Heart right ventricle (tissue), 16 donors: ENCODE data around the gene CD83. TPM values are rescaled to one million over a fixed set of nuclear protein-coding genes. Genes with fewer than 3 reads are reported as not detected.
"Not testable (repeated sequence)": the region's sequence is repeated elsewhere in the genome, so short reads cannot be mapped to it uniquely, and the experiment has no call there.

Experiments used
- ATAC-seq, 8 donors: fragments of 200-7000 bp; cut with Tn5 transposase; one replicate each; pipeline ENCODE4 v1.9.1; 2020; ENCODE audit warnings: mild to moderate bottlenecking in 8 of 8, moderate library complexity in 8 of 8, moderate number of reproducible peaks in 1 of 8
- DNase-seq, 2 donors: peaks; one replicate each; pipeline ENCODE4 v3.0.0-alpha.2; 2020
- H3K27ac ChIP-seq, 10 donors: fragments of 200-600 bp; sonication (generic) in 2 of 10; one replicate each; pipeline versions ENCODE4 v1.5.0 to v1.8.0; 2020 to 2022; ENCODE audit warnings: mild to moderate bottlenecking in 3 of 10
- H3K27me3 ChIP-seq, 7 donors: fragments of 200-600 bp; one replicate each; pipeline ENCODE4 v1.8.0; 2021 to 2022; ENCODE audit warnings: mild to moderate bottlenecking in 2 of 7
- H3K36me3 ChIP-seq, 9 donors: fragments of 200-600 bp; sonication (generic) in 1 of 9; one replicate each; pipeline versions ENCODE4 v1.5.0 to v1.8.0; 2020 to 2022; ENCODE audit warnings: mild to moderate bottlenecking in 2 of 9
- H3K4me1 ChIP-seq, 9 donors: fragments of 200-600 bp; sonication (generic) in 1 of 9; one replicate each; pipeline versions ENCODE4 v1.5.0 to v1.8.0; 2020 to 2022; ENCODE audit warnings: mild to moderate bottlenecking in 4 of 9
- H3K4me3 ChIP-seq, 10 donors: fragments of 200-600 bp; sonication (generic) in 2 of 10; one replicate each; pipeline versions ENCODE4 v1.5.0 to v1.8.0; 2020 to 2022; ENCODE audit warnings: mild to moderate bottlenecking in 7 of 10, moderate library complexity in 2 of 10
- H3K9me3 ChIP-seq, 11 donors: fragments of 200-600 bp in 10 of 11; sonication (generic) in 2 of 11; one replicate each; pipeline versions ENCODE4 v1.5.0 to v1.8.0; 2013 to 2022; ENCODE audit warnings: mild to moderate bottlenecking in 2 of 11, control low read depth in 1 of 11, moderate library complexity in 1 of 11
- WGBS, 2 donors: extraction: QIAGEN DNeasy Blood & Tissue Kit; methylation state at CpG; one replicate each; pipeline ENCODE4 v1.1.7; 2013; ENCODE audit warnings: inconsistent platforms in 1 of 2; 5-methylcytosine and 5-hydroxymethylcytosine counted together
- intact Hi-C, 10 donors: fragments of 100-400 bp; cut with DNase I; formaldehyde crosslinking; loops; one replicate each; pipeline versions ENCODE4 v1.11.1 to v1.14.2; 2022
- polyA plus RNA-seq, 2 donors: library from polyadenylated mRNA; stranded (reverse); fragments of 200-250 nt; gene quantifications; one replicate each; pipeline ENCODE4 v1.2.3, GENCODE V29; 2013
- total RNA-seq, 10 donors: library from RNA; stranded (reverse); fragmentation: NEBNext Ultra II Directional in 3 of 10; extraction: Animal tissue kit (Norgen Biotek cat#: 25700) in 3 of 10; gene quantifications; one replicate each; pipeline versions ENCODE4 v1.2.1 to v1.2.4, GENCODE V29; 2021 to 2023
- TF ChIP-seq, protein P1 (sequence below), 9 donors: fragments of 200-600 bp; sonication (generic) in 2 of 9; IDR thresholded peaks; one replicate each; pipeline versions ENCODE4 v1.5.0 to v1.8.0; 2021 to 2022; ENCODE audit warnings: antibody characterized with exemption in 9 of 9, mild to moderate bottlenecking in 5 of 9, moderate library complexity in 1 of 9
- donor health status: Arrhythmogenic right ventricular cardiomyopathy.
- donor health status: ischemic (EF 13 %, LVEDD 7.1; RV severe dilation, severe dysfunction).
- donor health status: healthy with polysubstance abuse.
- donor health status: DM: no; HTN: yes; CAD: no.
- donor health status: DM: no; HTN: no; CAD: no.
- donor health status: ischemic (EF 25% LVEDD 6.9; RV normal size, moderate dysfunction).
- donor health status: ischemic (EF 25% LVEDD 5.7; RV mildly dilated, moderate dysfunction).
- donor health status: healthy.
- donor health status: DM: yes; HTN: yes; CAD: no.
- donor health status: Ischemic cardiomyopathy.
- donor health status: ischemic (EF 35%, LVEDD 5.7; RV mildly dilated, moderate dysfunction).
- donor health status: nonischemic (EF 11% LVEDD 7.7; RV severe dilation, severe dysfunction).
- donor health status: DM: yes; HTN: yes; CAD: no.
- donor health status: PGD.
- donor health status: ischemic (EF 29% LVEDD 5.4; RV normal size, mild dysfunction).
- donor health status: nonischemic (EF 23%, LVEDD 6.1; RV moderate dilation, normal function).

Gene CD83
- total and polyA plus RNA-seq, 12 donors, result 0.68 to 7.5 (median 1.6) TPM

DNA sequence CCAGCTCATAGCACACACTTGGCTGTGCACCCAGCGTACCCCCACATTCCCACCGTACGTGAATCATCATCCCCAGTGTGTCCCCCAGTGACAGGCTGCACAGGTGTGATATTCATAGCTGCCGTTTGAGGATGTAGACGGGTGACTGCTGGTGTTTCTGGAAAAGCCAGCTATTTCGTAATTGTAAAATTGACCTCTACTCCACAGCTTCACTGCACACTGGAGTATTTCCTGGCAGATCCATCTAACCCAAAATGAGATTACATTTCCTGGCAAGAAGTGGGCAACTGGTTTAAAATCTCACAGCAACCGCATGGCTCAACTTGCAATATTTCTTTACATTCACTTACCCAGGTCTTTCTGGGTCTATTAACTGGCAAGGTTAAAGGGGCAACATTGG lies 30.3 kb downstream of the CD83 start:
- no peaks in the 10 kb centered on the region for H3K36me3 ChIP-seq
- H3K9me3 ChIP-seq, result no peaks in the 10 kb centered on the region
- 85 to 90% methylated on average over 7 of the region's 7 CpGs for WGBS, 2 donors
- no peak for DNase-seq
- ATAC-seq, result no peak
- no peaks in the 10 kb centered on the region for H3K27me3 ChIP-seq
- H3K27ac ChIP-seq, result no peak overlapping the region
- TF ChIP-seq, protein P1, sequence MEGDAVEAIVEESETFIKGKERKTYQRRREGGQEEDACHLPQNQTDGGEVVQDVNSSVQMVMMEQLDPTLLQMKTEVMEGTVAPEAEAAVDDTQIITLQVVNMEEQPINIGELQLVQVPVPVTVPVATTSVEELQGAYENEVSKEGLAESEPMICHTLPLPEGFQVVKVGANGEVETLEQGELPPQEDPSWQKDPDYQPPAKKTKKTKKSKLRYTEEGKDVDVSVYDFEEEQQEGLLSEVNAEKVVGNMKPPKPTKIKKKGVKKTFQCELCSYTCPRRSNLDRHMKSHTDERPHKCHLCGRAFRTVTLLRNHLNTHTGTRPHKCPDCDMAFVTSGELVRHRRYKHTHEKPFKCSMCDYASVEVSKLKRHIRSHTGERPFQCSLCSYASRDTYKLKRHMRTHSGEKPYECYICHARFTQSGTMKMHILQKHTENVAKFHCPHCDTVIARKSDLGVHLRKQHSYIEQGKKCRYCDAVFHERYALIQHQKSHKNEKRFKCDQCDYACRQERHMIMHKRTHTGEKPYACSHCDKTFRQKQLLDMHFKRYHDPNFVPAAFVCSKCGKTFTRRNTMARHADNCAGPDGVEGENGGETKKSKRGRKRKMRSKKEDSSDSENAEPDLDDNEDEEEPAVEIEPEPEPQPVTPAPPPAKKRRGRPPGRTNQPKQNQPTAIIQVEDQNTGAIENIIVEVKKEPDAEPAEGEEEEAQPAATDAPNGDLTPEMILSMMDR (IDR thresholded peaks at IDR 0.05), result no peak
- peaks cover 0 to 8% (median 0%) of the 10 kb centered on the region in 9 donors for H3K4me1 ChIP-seq
- intact Hi-C loops, result loop anchor here in 2 of 10 donors (5.0 to 10.0 kb wide), 2 partner anchors 233 to 241 kb away; no protein-coding TSS in a partner anchor
- no peak overlapping the region for H3K4me3 ChIP-seq

DNA sequence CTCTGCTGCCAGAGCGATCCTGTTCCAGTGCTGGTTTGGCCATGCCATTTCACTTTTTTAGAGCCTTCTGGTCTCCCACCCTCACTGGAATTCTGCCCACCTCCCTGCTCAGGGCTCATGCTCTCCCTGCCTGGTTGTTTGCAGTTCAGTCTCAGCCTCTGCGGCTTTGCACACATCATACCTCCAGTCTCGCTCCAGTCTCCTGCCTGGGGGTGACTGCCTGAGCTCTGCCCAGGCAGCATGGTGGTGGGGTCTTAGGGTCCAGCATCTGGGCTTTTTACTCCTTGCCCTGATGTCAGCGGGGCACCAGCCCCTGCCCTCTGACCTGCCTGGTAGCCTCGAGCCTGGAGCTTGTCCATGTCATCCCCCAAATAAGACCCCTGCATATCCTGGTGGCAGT lies 30.9 kb downstream of the CD83 start:
- no peak for ATAC-seq
- no peak overlapping the region for H3K27ac ChIP-seq
- DNase-seq, result no peak
- no peaks in the 10 kb centered on the region for H3K27me3 ChIP-seq
- H3K4me3 ChIP-seq, result no peak overlapping the region
- intact Hi-C loops, result loop anchor here in 2 of 10 donors (5.0 to 10.0 kb wide), 2 partner anchors 234 to 241 kb away; no protein-coding TSS in a partner anchor
- no peaks in the 10 kb centered on the region for H3K9me3 ChIP-seq
- WGBS, 2 donors, result 92 to 94% methylated on average over 5 of the region's 5 CpGs
- no peaks in the 10 kb centered on the region for H3K36me3 ChIP-seq
- peaks cover 0 to 8% (median 0%) of the 10 kb centered on the region in 9 donors for H3K4me1 ChIP-seq
- TF ChIP-seq, protein P1 (IDR thresholded peaks at IDR 0.05), result no peak

DNA sequence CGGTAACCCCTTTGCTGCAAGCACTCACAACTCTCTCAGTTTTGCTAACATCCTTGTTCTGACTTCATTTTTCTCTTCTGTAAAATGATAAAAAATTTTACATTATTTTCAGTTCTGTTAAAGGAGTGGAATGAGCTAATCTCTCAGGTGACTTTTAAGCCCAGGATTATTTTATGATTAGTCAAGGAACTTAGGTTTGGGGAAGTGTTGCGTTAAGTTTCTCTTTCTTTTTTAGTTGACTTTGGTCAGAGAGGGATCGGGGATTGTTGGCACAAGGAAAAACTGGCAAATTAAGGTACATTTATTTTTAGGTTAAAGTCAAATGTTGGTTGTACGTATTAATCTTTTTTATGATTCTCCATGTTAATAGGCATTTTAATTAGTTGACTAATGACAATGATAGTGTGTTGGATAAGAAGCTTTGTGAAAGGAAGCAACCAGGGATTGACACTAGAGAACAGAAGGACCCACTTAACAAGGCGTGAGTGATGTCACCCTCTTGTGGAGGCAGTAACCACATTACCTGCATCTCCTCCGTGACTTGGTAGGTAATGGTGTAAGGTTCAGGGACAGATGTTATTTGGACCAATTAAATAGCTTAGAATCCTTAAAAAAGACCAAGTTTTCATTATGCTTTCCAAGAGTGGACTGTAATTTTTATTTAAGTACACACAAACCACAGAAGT lies 31.6 kb downstream of the CD83 start:
- H3K4me1 ChIP-seq, result peaks cover 0 to 8% (median 0%) of the 10 kb centered on the region in 9 donors
- WGBS, 2 donors, result 85 to 87% methylated on average over 6 of the region's 6 CpGs
- no peaks in the 10 kb centered on the region for H3K36me3 ChIP-seq
- TF ChIP-seq, protein P1 (IDR thresholded peaks at IDR 0.05), result no peak
- intact Hi-C loops, result loop anchor here in 2 of 10 donors (5.0 to 10.0 kb wide), 2 partner anchors 234 to 242 kb away; no protein-coding TSS in a partner anchor
- H3K27me3 ChIP-seq, result no peaks in the 10 kb centered on the region
- DNase-seq (no peak), ATAC-seq (no peak)
- no peaks in the 10 kb centered on the region for H3K9me3 ChIP-seq
- H3K27ac ChIP-seq, result no peak overlapping the region
- H3K4me3 ChIP-seq, result no peak overlapping the region

DNA sequence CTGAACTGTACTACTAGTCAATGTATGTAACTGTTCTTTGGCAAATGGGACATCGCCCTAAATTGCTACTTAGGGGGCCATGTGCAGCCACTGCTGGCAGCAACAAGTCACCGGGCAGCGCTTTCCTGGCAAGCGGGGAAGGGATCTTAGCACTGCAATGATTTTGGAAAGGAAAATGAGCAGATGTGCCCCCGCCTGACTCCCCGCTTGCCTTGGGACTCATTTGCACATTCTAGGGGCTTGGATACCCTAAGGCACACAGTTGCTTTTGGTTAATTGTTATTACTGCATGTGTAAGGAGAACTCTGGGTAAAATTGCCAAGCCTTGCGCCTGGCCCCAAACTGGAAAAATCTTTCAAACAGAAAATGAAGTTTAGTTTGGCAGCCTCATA lies 32.2 kb downstream of the CD83 start:
- TF ChIP-seq, protein P1 (IDR thresholded peaks at IDR 0.05), result no peak
- no peak for ATAC-seq
- intact Hi-C loops, result loop anchor here in 2 of 10 donors (5.0 to 10.0 kb wide), 2 partner anchors 235 to 242 kb away; no protein-coding TSS in a partner anchor
- H3K4me3 ChIP-seq, result no peak overlapping the region
- no peaks in the 10 kb centered on the region for H3K36me3 ChIP-seq
- DNase-seq, result no peak
- peaks cover 0 to 8% (median 0%) of the 10 kb centered on the region in 9 donors for H3K4me1 ChIP-seq
- H3K27ac ChIP-seq, result no peak overlapping the region
- H3K9me3 ChIP-seq, result no peaks in the 10 kb centered on the region
- 94 to 99% methylated on average over 7 of the region's 7 CpGs for WGBS, 2 donors
- no peaks in the 10 kb centered on the region for H3K27me3 ChIP-seq

DNA sequence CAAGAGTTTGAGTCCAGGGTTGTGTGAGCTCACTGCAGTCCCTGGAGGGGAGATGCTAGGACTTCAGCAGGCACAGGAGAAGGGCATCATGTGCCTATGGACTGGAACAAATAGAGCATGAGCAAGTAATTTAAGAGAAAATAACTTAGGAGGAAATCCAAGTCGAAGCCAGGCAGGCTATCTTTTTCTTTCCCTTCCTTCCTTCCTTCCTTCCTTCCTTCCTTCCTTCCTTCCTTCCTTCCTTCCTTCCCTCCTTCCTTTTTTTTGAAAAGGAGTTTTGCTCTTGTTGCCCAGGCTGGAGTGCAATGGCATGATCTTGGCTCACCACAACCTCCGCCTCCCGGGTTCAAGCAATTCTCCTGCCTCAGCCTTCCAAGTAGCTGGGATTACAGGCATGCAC lies 33.7 kb downstream of the CD83 start:
- H3K27me3 ChIP-seq, H3K36me3 ChIP-seq, H3K9me3 ChIP-seq, H3K27ac ChIP-seq, DNase-seq, intact Hi-C loops, H3K4me1 ChIP-seq, ATAC-seq, H3K4me3 ChIP-seq: not testable (repeated sequence)
- WGBS, 2 donors, result 83 to 95% methylated on average over 3 of the region's 3 CpGs
